Endothelial cell of umbilical vein (primary cell): ENCODE data around the gene RASAL2. TPM values are rescaled to one million over a fixed set of nuclear protein-coding genes. Genes with fewer than 3 reads are reported as not detected.
A peak's percentile ranks its signal among the peaks of the same experiment; 100 is the strongest.

Experiments
- BruUV-seq: library from RNA; stranded (reverse); fragments of 400-500 nt; replicated peaks from 2 replicates; lab custom pipeline; 2021; lab: Mats Ljungman, UMichigan
- CTCF ChIA-PET: fragments of 300-600, 350-600 bp; sonication (Branson Sonifier 250); formaldehyde crosslinking; loops from one replicate; lab custom pipeline; 2021; ENCODE audit warnings: antibody characterized with exemption, inconsistent platforms; lab: Charles Lee
- POLR2A ChIA-PET: fragments of 300-600, 350-600 bp; sonication (Branson Sonifier 250); formaldehyde crosslinking; loops from one replicate; lab custom pipeline; 2021; ENCODE audit warnings: antibody characterized with exemption, inconsistent platforms; lab: Charles Lee
- DNase-seq: peaks from one replicate; pipeline ENCODE4 v3.0.0-alpha.2; 2011; ENCODE audit warnings: low read depth, low spot score
- FAIRE-seq: peaks from 2 replicates; lab custom pipeline; 2011; peaks lifted over from hg19 to GRCh38; lab: Jason Lieb, UNC
- H2AFZ ChIP-seq: 2 replicates; pipeline ENCODE4 v1.6.0; 2012; ENCODE audit warnings: low read depth, low read length, control low read depth, inconsistent platforms
- H3K27ac ChIP-seq: 2 replicates; pipeline ENCODE4 v1.5.1; 2011; ENCODE audit warnings: low read depth, mild to moderate bottlenecking, control low read depth, low read length, moderate library complexity; ENCODE audit not compliant: insufficient read depth
- H3K27me3 ChIP-seq, 2 experiments: 2 replicates each; pipeline versions ENCODE4 v1.6.0 to v1.6.1; 2011; ENCODE audit warnings: low read length in 2 of 2, mixed read lengths in 1 of 2; ENCODE audit not compliant: control insufficient read depth in 2 of 2, insufficient read depth in 2 of 2
- H3K36me3 ChIP-seq, 2 experiments: 2 replicates in 1 of 2; 3 replicates in 1 of 2; pipeline ENCODE4 v1.5.1; 2011; ENCODE audit warnings: low read length in 2 of 2, mild to moderate bottlenecking in 1 of 2, moderate library complexity in 1 of 2; ENCODE audit not compliant: control insufficient read depth in 2 of 2, insufficient read depth in 2 of 2; ENCODE audit errors: extremely low read depth in 1 of 2
- H3K4me1 ChIP-seq: 3 replicates; pipeline ENCODE4 v1.5.1; 2011; ENCODE audit warnings: mild to moderate bottlenecking, low read length; ENCODE audit not compliant: control insufficient read depth, insufficient read depth; ENCODE audit errors: extremely low read depth
- H3K4me2 ChIP-seq: 2 replicates; pipeline ENCODE4 v1.6.1; 2011; ENCODE audit warnings: low read length, control low read depth, mixed read lengths; ENCODE audit not compliant: insufficient read depth
- H3K4me3 ChIP-seq, 3 experiments: fragments of 200-600 bp in 1 of 3; sonication (generic), shearing (Covaris generic) in 1 of 3; replicated peaks in 1 of 3; 2 replicates each; pipeline ENCODE4 v1.5.1; 2011 to 2016; ENCODE audit warnings: control low read depth in 3 of 3, low read length in 3 of 3, mild to moderate bottlenecking in 2 of 3, inconsistent platforms in 1 of 3, low read depth in 1 of 3, moderate library complexity in 1 of 3; ENCODE audit not compliant: insufficient read depth in 1 of 3
- H3K79me2 ChIP-seq: 2 replicates; pipeline ENCODE4 v1.6.0; 2012; ENCODE audit warnings: low read length, inconsistent platforms; ENCODE audit not compliant: control insufficient read depth, insufficient read depth
- H3K9ac ChIP-seq: replicated peaks from 2 replicates; pipeline ENCODE3; 2011; ENCODE audit warnings: low read length, control low read depth; ENCODE audit not compliant: insufficient read depth; ENCODE audit errors: extremely low read depth
- H3K9me1 ChIP-seq: replicated peaks from 3 replicates; pipeline ENCODE4 v1.6.0; 2011; ENCODE audit warnings: mild to moderate bottlenecking, low read length; ENCODE audit not compliant: control insufficient read depth, insufficient read depth; ENCODE audit errors: extremely low read depth
- H3K9me3 ChIP-seq: replicated peaks from 2 replicates; pipeline ENCODE4 v1.5.1; 2012; ENCODE audit warnings: low read length, inconsistent platforms; ENCODE audit not compliant: control insufficient read depth, insufficient read depth
- H4K20me1 ChIP-seq: replicated peaks from 2 replicates; pipeline ENCODE3; 2011; ENCODE audit warnings: mild to moderate bottlenecking, low read length; ENCODE audit not compliant: control insufficient read depth, insufficient read depth; ENCODE audit errors: extremely low read depth
- EZH2 ChIP-seq: IDR thresholded peaks from 2 replicates; pipeline ENCODE4 v1.6.1; 2012; ENCODE audit warnings: borderline replicate concordance, low read depth, mild to moderate bottlenecking, moderate library complexity, low read length, inconsistent platforms; ENCODE audit not compliant: severe bottlenecking
- FOS ChIP-seq: IDR thresholded peaks from 2 replicates; pipeline ENCODE4 v1.6.1; 2011; ENCODE audit warnings: mild to moderate bottlenecking, low read length, moderate library complexity, borderline replicate concordance; ENCODE audit not compliant: insufficient read depth
- GATA2 ChIP-seq: IDR thresholded peaks from 2 replicates; pipeline ENCODE4 v1.7.0; 2011; ENCODE audit warnings: low read depth, mild to moderate bottlenecking, moderate library complexity, mixed read lengths, low read length; ENCODE audit not compliant: insufficient read length, insufficient read depth
- JUN ChIP-seq: IDR thresholded peaks from 2 replicates; pipeline ENCODE4 v1.6.1; 2011; ENCODE audit warnings: borderline replicate concordance, low read depth; ENCODE audit not compliant: insufficient read length, insufficient read depth
- MYC ChIP-seq: IDR thresholded peaks from one replicate; pipeline ENCODE4 v1.6.1; 2011; ENCODE audit warnings: mild to moderate bottlenecking, low read depth, low read length
- POLR2A ChIP-seq: IDR thresholded peaks from 2 replicates; pipeline ENCODE4 v1.6.1; 2012; ENCODE audit warnings: low read depth, mild to moderate bottlenecking, control low read depth, low read length
- POLR2AphosphoS5 ChIP-seq: IDR thresholded peaks from 2 replicates; pipeline ENCODE4 v1.6.1; 2012; ENCODE audit warnings: low read depth, mild to moderate bottlenecking, control low read depth, low read length, moderate library complexity; ENCODE audit not compliant: insufficient read depth
- dilution Hi-C: fragments of 300-500 bp; cut with MboI; formaldehyde crosslinking; loops from one replicate; pipeline ENCODE4 v1.15.0; 2019; ENCODE audit warnings: low sequenced_read_pairs; ENCODE audit not compliant: extremely low pct_ligation_motif_present
- intact Hi-C: fragments of 100-400 bp; cut with micrococcal nuclease; formaldehyde crosslinking; loops from one replicate; pipeline ENCODE4 v1.10.0; 2022
- polyA plus RNA-seq, 4 experiments: library from polyadenylated mRNA; depleted of rRNA in 3 of 4; stranded (reverse) in 3 of 4; unstranded in 1 of 4; fragments of >200 nt; gene quantifications; 2 replicates each; pipeline versions ENCODE4 v1.2.1 to v1.2.3, GENCODE V29; 2011 to 2012; ENCODE audit warnings: missing spikeins in 1 of 4
- total RNA-seq: library from RNA; stranded (reverse); gene quantifications from 2 replicates; pipeline ENCODE4 v1.2.3, GENCODE V29; 2021
- TF ChIP-seq, protein P1 (sequence below), 2 donors: IDR thresholded peaks; 1 replicate in 1 of 2; 2 replicates in 1 of 2; pipeline ENCODE4 v1.5.1; 2011; ENCODE audit warnings: low read length in 2 of 2, mild to moderate bottlenecking in 2 of 2, moderate library complexity in 2 of 2, control low read depth in 1 of 2, inconsistent platforms in 1 of 2, low read depth in 1 of 2; ENCODE audit not compliant: insufficient read depth in 1 of 2; ENCODE audit errors: extremely low read depth in 1 of 2
- TF ChIP-seq, protein P2 (sequence below): IDR thresholded peaks from 2 replicates; pipeline ENCODE4 v1.6.1; 2011; ENCODE audit not compliant: insufficient read depth, insufficient read length

The RASAL2 gene
- total and polyA plus RNA-seq, 2 donors (not counting 3 experiments of a cell fraction or from before 2014, with no cell fraction given), result 12.5 to 15.5 TPM

DNA sequence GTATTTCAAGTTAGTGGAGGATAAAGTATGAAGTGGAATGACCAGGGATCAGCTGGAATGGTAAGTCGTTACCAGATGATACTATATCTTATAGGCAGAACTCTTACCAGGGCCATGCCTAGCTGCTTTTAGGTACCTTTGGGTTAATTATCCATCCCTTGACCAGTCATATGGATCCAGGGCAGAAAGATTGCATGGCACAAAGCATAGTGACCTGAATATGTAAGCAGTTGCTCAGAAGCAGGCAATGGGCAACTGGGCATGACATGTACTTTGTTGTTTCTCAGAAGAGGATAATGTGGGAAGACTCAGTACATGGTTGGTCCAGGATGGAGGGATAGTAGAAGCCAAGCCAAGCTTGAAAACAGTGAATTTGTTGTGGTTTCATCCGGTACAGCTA, 315.6 kb downstream of the RASAL2 start:
- intact Hi-C loops, result loop anchor here (2.0 kb wide), 2 partner anchors 69 to 91 kb away; no protein-coding TSS in a partner anchor
- no peak overlapping the region for H3K9ac ChIP-seq
- H3K27me3 ChIP-seq, result no peaks in the 10 kb centered on the region
- no peak overlapping the region for H3K4me2 ChIP-seq
- no peak overlapping the region for H2AFZ ChIP-seq
- H3K36me3 ChIP-seq, result no peaks in the 10 kb centered on the region
- TF ChIP-seq FOS, result no peak
- TF ChIP-seq, protein P1, sequence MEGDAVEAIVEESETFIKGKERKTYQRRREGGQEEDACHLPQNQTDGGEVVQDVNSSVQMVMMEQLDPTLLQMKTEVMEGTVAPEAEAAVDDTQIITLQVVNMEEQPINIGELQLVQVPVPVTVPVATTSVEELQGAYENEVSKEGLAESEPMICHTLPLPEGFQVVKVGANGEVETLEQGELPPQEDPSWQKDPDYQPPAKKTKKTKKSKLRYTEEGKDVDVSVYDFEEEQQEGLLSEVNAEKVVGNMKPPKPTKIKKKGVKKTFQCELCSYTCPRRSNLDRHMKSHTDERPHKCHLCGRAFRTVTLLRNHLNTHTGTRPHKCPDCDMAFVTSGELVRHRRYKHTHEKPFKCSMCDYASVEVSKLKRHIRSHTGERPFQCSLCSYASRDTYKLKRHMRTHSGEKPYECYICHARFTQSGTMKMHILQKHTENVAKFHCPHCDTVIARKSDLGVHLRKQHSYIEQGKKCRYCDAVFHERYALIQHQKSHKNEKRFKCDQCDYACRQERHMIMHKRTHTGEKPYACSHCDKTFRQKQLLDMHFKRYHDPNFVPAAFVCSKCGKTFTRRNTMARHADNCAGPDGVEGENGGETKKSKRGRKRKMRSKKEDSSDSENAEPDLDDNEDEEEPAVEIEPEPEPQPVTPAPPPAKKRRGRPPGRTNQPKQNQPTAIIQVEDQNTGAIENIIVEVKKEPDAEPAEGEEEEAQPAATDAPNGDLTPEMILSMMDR (IDR thresholded peaks at IDR 0.05; ENCODE audit: extremely low read depth in 1 of 2, insufficient read depth in 1 of 2, low read depth in 1 of 2, low read length in 2 of 2), result no peak
- TF ChIP-seq POLR2A, result no peak
- TF ChIP-seq, protein P2, sequence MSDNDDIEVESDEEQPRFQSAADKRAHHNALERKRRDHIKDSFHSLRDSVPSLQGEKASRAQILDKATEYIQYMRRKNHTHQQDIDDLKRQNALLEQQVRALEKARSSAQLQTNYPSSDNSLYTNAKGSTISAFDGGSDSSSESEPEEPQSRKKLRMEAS, result no peak
- no peak for TF ChIP-seq EZH2
- no peak for TF ChIP-seq GATA2
- no peak for TF ChIP-seq POLR2AphosphoS5
- TF ChIP-seq MYC, result no peak
- no peak for TF ChIP-seq JUN
- BruUV-seq, result no TSS peak
- no peaks in the 10 kb centered on the region for H3K9me3 ChIP-seq
- DNase-seq, result no peak
- no peaks in the 10 kb centered on the region for H3K9me1 ChIP-seq
- FAIRE-seq, result no peak
- H3K79me2 ChIP-seq, result no peaks in the 10 kb centered on the region
- no peaks in the 10 kb centered on the region for H4K20me1 ChIP-seq
- CTCF ChIA-PET, result no interaction called here
- POLR2A ChIA-PET, result no interaction called here
- H3K4me1 ChIP-seq, result peaks cover 12% of the 10 kb centered on the region
- no peak overlapping the region for H3K4me3 ChIP-seq
- dilution Hi-C loops, result no loop called here
- peak overlapping the region; percentile 70 for H3K27ac ChIP-seq
